Pons (tissue), 1 donor: ENCODE data around the gene GSTA4.
"Not testable (repeated sequence)": the region's sequence is repeated elsewhere in the genome, so short reads cannot be mapped to it uniquely, and the experiment has no call there.

Source experiments
- DNase-seq: peaks from one replicate; pipeline ENCODE4 v3.0.0-alpha.2; 2016; ENCODE audit warnings: low spot score

Gene GSTA4

GRCh38 chr6:53011979-53012378 lies 16.9 kb upstream of the GSTA4 start:
- no peak for DNase-seq

GRCh38 chr6:53010504-53010903 lies 15.4 kb upstream of the GSTA4 start:
- no peak for DNase-seq

- DNase-seq, result no peak
Measured at GRCh38 chr6:53009511-53009910, 14.4 kb upstream of the GSTA4 start.

- DNase-seq, result no peak
Measured at GRCh38 chr6:53009056-53009455, 14.0 kb upstream of the GSTA4 start.

- not testable (repeated sequence) for DNase-seq
Measured at GRCh38 chr6:53008192-53008687, 13.2 kb upstream of the GSTA4 start.

GRCh38 chr6:53005663-53006250 lies 10.7 kb upstream of the GSTA4 start:
- no peak for DNase-seq

- no peak for DNase-seq
Measured at GRCh38 chr6:52999456-52999855, 4.4 kb upstream of the GSTA4 start.

GRCh38 chr6:52998603-52999002 lies 3.5 kb upstream of the GSTA4 start:
- no peak for DNase-seq

- peak; percentile 82 for DNase-seq
Measured at GRCh38 chr6:52995913-52996645, 995 bp upstream of the GSTA4 start.

GRCh38 chr6:52994839-52995088 lies 320 bp downstream of the GSTA4 start:
- no peak for DNase-seq

GRCh38 chr6:52994031-52994838 lies 849 bp downstream of the GSTA4 start:
- peak; percentile 72 for DNase-seq

- peak; percentile 39 for DNase-seq
Measured at GRCh38 chr6:52992980-52993920, 1.8 kb downstream of the GSTA4 start.

- no peak for DNase-seq
Measured at GRCh38 chr6:52990342-52990741, 4.7 kb downstream of the GSTA4 start.

- DNase-seq, result no peak
Measured at GRCh38 chr6:52985228-52985627, 9.9 kb downstream of the GSTA4 start.

- no peak for DNase-seq
Measured at GRCh38 chr6:52984247-52984646, 10.8 kb downstream of the GSTA4 start.

- no peak for DNase-seq
Measured at GRCh38 chr6:52983159-52983848, 11.8 kb downstream of the GSTA4 start.

- no peak for DNase-seq
Measured at GRCh38 chr6:52982680-52983079, 12.4 kb downstream of the GSTA4 start.

- DNase-seq, result no peak
Measured at GRCh38 chr6:52981222-52981900, 13.7 kb downstream of the GSTA4 start.

- DNase-seq, result no peak
Measured at GRCh38 chr6:52976591-52977035, 18.5 kb downstream of the GSTA4 start.

- DNase-seq, result no peak
Measured at GRCh38 chr6:52976149-52976548, 18.9 kb downstream of the GSTA4 start.

- no peak for DNase-seq
Measured at GRCh38 chr6:52975580-52975979, 19.5 kb downstream of the GSTA4 start.
